ENCODE measurements around the gene SSBP2.

The SSBP2 gene

DNA sequence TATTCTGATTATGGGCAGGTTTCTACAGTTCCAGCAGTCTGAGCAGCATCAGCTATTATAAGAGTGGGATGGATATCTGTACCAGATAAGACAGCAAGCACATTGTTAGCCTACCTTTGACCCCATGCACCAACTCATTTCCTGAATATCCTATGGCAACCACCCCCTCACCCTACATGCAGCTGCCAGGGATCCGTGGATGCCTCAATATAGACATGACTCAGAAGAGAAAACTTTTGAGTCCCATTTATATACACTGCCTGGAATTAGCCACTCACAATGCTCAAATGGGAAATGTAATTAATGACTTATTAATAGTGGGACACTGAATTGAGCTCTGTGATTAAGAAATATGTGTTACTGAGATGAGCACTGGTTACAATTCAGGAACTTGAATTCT lies 124.4 kb downstream of the SSBP2 start:
- TF ChIP-seq, protein P1, sequence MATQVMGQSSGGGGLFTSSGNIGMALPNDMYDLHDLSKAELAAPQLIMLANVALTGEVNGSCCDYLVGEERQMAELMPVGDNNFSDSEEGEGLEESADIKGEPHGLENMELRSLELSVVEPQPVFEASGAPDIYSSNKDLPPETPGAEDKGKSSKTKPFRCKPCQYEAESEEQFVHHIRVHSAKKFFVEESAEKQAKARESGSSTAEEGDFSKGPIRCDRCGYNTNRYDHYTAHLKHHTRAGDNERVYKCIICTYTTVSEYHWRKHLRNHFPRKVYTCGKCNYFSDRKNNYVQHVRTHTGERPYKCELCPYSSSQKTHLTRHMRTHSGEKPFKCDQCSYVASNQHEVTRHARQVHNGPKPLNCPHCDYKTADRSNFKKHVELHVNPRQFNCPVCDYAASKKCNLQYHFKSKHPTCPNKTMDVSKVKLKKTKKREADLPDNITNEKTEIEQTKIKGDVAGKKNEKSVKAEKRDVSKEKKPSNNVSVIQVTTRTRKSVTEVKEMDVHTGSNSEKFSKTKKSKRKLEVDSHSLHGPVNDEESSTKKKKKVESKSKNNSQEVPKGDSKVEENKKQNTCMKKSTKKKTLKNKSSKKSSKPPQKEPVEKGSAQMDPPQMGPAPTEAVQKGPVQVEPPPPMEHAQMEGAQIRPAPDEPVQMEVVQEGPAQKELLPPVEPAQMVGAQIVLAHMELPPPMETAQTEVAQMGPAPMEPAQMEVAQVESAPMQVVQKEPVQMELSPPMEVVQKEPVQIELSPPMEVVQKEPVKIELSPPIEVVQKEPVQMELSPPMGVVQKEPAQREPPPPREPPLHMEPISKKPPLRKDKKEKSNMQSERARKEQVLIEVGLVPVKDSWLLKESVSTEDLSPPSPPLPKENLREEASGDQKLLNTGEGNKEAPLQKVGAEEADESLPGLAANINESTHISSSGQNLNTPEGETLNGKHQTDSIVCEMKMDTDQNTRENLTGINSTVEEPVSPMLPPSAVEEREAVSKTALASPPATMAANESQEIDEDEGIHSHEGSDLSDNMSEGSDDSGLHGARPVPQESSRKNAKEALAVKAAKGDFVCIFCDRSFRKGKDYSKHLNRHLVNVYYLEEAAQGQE (IDR thresholded peaks at IDR 0.05; ENCODE audit: low read depth), result no peak
- TF ChIP-seq RAD21 (IDR thresholded peaks at IDR 0.05; ENCODE audit: low read depth) (no peak), TAF1 (IDR thresholded peaks at IDR 0.05; ENCODE audit: low read depth) (no peak), YY1 (IDR thresholded peaks at IDR 0.05; ENCODE audit: low read depth) (no peak), EP300 (IDR thresholded peaks at IDR 0.05; ENCODE audit: borderline replicate concordance) (no peak), ZBTB7A (IDR thresholded peaks at IDR 0.05; ENCODE audit: low read depth) (no peak), FOXM1 (IDR thresholded peaks at IDR 0.05; ENCODE audit: borderline replicate concordance, low read depth) (no peak), CREB1 (IDR thresholded peaks at IDR 0.05; ENCODE audit: low read depth) (no peak), NFIC (IDR thresholded peaks at IDR 0.05) (no peak), EGR1 (IDR thresholded peaks at IDR 0.05) (no peak), CEBPB (IDR thresholded peaks at IDR 0.05) (no peak), TCF12 (IDR thresholded peaks at IDR 0.05; ENCODE audit: low read depth) (no peak), TEAD4 (IDR thresholded peaks at IDR 0.05) (no peak)
- TF ChIP-seq, protein P2, sequence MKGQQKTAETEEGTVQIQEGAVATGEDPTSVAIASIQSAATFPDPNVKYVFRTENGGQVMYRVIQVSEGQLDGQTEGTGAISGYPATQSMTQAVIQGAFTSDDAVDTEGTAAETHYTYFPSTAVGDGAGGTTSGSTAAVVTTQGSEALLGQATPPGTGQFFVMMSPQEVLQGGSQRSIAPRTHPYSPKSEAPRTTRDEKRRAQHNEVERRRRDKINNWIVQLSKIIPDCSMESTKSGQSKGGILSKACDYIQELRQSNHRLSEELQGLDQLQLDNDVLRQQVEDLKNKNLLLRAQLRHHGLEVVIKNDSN (IDR thresholded peaks at IDR 0.05), result no peak
- TF ChIP-seq, protein P3, sequence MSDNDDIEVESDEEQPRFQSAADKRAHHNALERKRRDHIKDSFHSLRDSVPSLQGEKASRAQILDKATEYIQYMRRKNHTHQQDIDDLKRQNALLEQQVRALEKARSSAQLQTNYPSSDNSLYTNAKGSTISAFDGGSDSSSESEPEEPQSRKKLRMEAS (IDR thresholded peaks at IDR 0.05), result no peak

DNA sequence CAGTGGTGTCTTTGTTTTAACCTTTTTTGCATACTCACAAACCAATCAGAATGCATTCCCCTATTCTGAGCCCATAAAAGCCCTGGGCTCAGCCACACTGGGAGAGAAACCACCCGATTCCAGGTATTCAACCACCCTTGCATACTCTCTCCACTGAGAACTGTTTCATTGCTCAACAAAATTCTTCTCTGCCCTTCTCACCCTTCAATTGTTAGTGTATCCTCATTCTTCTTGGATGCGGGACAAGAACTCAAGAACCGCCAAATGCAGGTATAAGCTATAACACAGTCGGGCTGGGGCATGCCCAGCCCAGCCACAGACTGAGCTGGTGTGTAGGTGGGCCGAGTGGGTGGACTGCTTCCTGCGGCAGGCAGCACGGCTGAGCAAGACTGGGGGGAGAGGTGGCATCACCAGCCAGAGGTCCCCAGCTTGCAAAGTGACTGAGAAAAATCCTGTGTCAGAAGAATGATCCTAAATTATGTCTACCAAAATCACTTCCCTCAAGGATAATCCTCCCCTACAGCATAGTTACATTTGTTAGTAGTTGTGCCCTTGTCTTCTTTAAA lies 141.0 kb downstream of the SSBP2 start:
- no peak for TF ChIP-seq RAD21 (IDR thresholded peaks at IDR 0.05; ENCODE audit: low read depth)
- TF ChIP-seq NFIC (IDR thresholded peaks at IDR 0.05), result no peak
- TF ChIP-seq CEBPB (IDR thresholded peaks at IDR 0.05), result no peak
- no peak for TF ChIP-seq EP300 (IDR thresholded peaks at IDR 0.05; ENCODE audit: borderline replicate concordance)
- no peak for TF ChIP-seq TEAD4 (IDR thresholded peaks at IDR 0.05)
- TF ChIP-seq YY1 (IDR thresholded peaks at IDR 0.05; ENCODE audit: low read depth), result no peak
- no peak for TF ChIP-seq FOXM1 (IDR thresholded peaks at IDR 0.05; ENCODE audit: borderline replicate concordance, low read depth)
- TF ChIP-seq ZBTB7A (IDR thresholded peaks at IDR 0.05; ENCODE audit: low read depth), result no peak
- TF ChIP-seq, protein P1 (IDR thresholded peaks at IDR 0.05; ENCODE audit: low read depth), result no peak

DNA sequence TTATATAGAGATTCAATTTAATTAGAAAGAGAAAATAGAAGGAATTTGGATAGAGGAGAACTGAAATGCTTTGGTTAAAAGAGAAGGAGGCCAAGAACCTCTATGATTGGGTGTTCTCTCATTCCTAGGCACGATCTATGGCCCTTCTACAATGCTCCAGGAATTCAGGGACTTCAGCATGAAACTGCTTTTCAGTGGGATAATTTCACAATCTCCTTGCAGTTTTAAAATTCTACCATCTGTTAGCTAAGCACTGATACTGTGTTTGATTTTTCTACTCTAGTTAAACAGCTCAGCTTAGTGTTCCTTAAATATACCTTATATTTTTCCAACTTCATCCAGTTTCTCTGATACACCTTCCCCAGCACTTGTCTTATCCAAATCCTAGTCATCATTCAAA lies 141.9 kb downstream of the SSBP2 start:
- TF ChIP-seq NFIC (IDR thresholded peaks at IDR 0.05), result no peak
- TF ChIP-seq, protein P2 (IDR thresholded peaks at IDR 0.05), result no peak
- TF ChIP-seq RAD21 (IDR thresholded peaks at IDR 0.05; ENCODE audit: low read depth), result no peak
- no peak for TF ChIP-seq TEAD4 (IDR thresholded peaks at IDR 0.05)
- TF ChIP-seq, protein P3 (IDR thresholded peaks at IDR 0.05), result no peak
- no peak for TF ChIP-seq EGR1 (IDR thresholded peaks at IDR 0.05)
- TF ChIP-seq, protein P1 (IDR thresholded peaks at IDR 0.05; ENCODE audit: low read depth), result no peak
- TF ChIP-seq CREB1 (IDR thresholded peaks at IDR 0.05; ENCODE audit: low read depth), result no peak
- no peak for TF ChIP-seq TCF12 (IDR thresholded peaks at IDR 0.05; ENCODE audit: low read depth)

DNA sequence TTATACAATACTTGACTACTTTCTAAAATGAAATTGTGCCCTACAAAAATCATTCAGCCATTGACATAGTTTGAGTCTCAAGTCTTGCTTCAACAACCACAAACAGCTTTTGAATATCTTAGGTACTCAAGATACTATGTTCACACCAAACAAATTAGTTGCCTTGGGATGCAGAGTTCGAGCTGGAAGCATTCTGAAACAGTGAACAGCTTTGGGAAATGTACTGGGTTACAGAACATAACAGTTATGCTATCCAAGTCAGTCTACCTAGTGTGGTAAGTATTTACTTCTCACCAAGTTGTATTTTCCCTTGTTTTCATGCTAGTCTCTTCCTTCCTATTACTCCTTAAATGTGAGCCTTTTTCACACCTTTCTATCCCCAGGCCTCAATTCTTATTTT lies 143.2 kb downstream of the SSBP2 start:
- TF ChIP-seq CREB1 (IDR thresholded peaks at IDR 0.05; ENCODE audit: low read depth), result no peak
- TF ChIP-seq RAD21 (IDR thresholded peaks at IDR 0.05; ENCODE audit: low read depth), result no peak
- TF ChIP-seq, protein P2 (IDR thresholded peaks at IDR 0.05), result no peak
- TF ChIP-seq, protein P1 (IDR thresholded peaks at IDR 0.05; ENCODE audit: low read depth), result no peak
- no peak for TF ChIP-seq TAF1 (IDR thresholded peaks at IDR 0.05; ENCODE audit: low read depth)
- TF ChIP-seq, protein P3 (IDR thresholded peaks at IDR 0.05), result no peak
- no peak for TF ChIP-seq CEBPB (IDR thresholded peaks at IDR 0.05)
- no peak for TF ChIP-seq TEAD4 (IDR thresholded peaks at IDR 0.05)
- TF ChIP-seq EP300 (IDR thresholded peaks at IDR 0.05; ENCODE audit: borderline replicate concordance), result no peak
- TF ChIP-seq EGR1 (IDR thresholded peaks at IDR 0.05), result no peak
- no peak for TF ChIP-seq TCF12 (IDR thresholded peaks at IDR 0.05; ENCODE audit: low read depth)
- TF ChIP-seq YY1 (IDR thresholded peaks at IDR 0.05; ENCODE audit: low read depth), result no peak
- TF ChIP-seq FOXM1 (IDR thresholded peaks at IDR 0.05; ENCODE audit: borderline replicate concordance, low read depth), result no peak

Data from Ishikawa (cell line).